ENCODE measurements around the gene CFAP73. TPM values are rescaled to one million over a fixed set of nuclear protein-coding genes. Genes with fewer than 3 reads are reported as not detected.

The CFAP73 gene
- total RNA-seq, 1 donor from 2014 or later: not detected

DNA sequence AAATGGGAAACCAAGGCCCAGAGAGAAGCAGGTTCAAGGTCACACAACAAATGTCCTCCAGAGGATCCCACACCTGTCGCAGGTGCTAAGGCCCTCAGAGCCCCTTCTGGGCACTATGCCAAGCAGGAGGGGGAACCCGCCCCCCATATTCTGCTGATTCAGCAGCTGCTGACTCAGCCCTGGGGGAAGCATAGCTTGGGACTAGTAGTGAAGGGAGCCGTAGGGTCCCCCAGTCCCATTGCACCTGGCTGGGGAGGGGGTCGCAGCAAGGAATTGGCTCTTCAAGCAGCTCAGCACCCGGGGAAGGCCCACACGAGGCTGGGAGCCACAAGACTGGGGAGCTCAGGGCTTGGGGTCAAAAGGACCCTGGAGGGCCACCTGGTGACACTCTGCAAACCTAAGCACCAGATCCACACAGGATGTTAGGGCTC is 15.0 kb upstream of the CFAP73 start:
- no peaks in the 10 kb centered on the region for H3K36me3 Mint-ChIP-seq (ENCODE audit: low read depth)
- no peaks in the 10 kb centered on the region for H3K4me1 Mint-ChIP-seq (ENCODE audit: low read depth)
- no peak overlapping the region for H3K27ac Mint-ChIP-seq (ENCODE audit: unreplicated experiment)
- no peak for TF ChIP-seq CTCF (IDR thresholded peaks at IDR 0.05)
- no peak overlapping the region for H3K4me3 Mint-ChIP-seq (ENCODE audit: unreplicated experiment)
- H3K9me3 Mint-ChIP-seq (ENCODE audit: low read depth): no peaks in the 10 kb centered on the region
- peaks cover 40% of the 10 kb centered on the region for H3K27me3 Mint-ChIP-seq (ENCODE audit: low read depth)
- no peak for DNase-seq (ENCODE audit: low spot score)

- peak; percentile 61 for TF ChIP-seq CTCF (IDR thresholded peaks at IDR 0.05)
- no peaks in the 10 kb centered on the region for H3K4me1 Mint-ChIP-seq (ENCODE audit: low read depth)
- no peak within 1 kb of the TSS for H3K27ac Mint-ChIP-seq (ENCODE audit: unreplicated experiment)
- H3K4me3 Mint-ChIP-seq (ENCODE audit: unreplicated experiment): peak within 1 kb of the TSS; percentile 9
- DNase-seq (ENCODE audit: low spot score): no peak
- H3K27me3 Mint-ChIP-seq (ENCODE audit: low read depth): peaks cover 38% of the 10 kb centered on the region
- no peaks in the 10 kb centered on the region for H3K9me3 Mint-ChIP-seq (ENCODE audit: low read depth)
- no peaks in the 10 kb centered on the region for H3K36me3 Mint-ChIP-seq (ENCODE audit: low read depth)
These were observed 14.1 kb upstream of the CFAP73 start, which contains the start of gene RASAL1 for GRCh38 chr12:113135178-113136127. RASAL1 (minus strand) TSS chr12:113135761; CDS start chr12:113135462, 299 bp downstream.

DNA sequence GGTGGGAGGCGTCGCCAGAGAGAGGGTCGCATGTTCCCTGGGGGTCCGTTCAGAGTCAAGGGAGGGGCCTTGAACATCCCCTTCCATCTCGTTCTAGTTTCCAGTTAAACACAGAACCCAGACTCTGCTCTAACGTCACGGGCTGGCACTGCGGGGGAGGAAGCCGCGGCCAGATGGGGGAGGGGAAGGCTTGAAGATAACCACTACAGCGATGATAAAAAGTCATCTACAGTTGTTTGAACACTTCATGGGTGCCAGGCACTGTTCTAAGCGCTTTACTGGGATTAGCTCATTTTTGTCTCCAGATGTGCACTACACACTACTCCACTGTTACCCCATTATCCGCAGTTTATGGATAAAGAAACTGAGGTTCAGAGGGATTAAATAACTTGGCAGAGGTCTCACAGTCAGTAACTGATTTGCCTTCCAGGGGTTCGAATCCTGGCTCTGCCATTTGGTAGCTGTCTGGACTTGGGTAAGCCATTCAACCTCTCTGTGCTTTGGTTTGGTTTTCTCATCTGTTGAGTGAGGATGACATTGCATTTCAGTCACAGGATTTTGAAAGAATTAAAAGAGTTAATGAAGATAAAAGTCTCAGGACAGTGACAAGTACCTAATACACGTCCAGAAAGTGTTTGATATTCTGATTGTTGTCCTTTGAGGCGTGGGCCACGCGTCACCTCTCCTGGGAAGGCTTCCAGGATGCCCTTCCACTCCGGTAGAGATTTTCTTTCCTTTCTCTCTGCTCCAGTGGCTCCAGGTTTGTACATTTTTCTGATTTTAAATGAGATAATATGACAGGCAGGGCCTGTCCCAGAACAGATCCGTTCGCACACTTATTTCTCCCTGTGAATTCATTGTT is 13.2 kb upstream of the CFAP73 start:
- Mint-ChIP-seq H3K9me3 (ENCODE audit: low read depth) (no peaks in the 10 kb centered on the region), H3K27ac (ENCODE audit: unreplicated experiment) (no peak overlapping the region), H3K4me3 (ENCODE audit: unreplicated experiment) (no peak overlapping the region), H3K27me3 (ENCODE audit: low read depth) (peaks cover 34% of the 10 kb centered on the region), H3K36me3 (ENCODE audit: low read depth) (no peaks in the 10 kb centered on the region), H3K4me1 (ENCODE audit: low read depth) (no peaks in the 10 kb centered on the region)
- DNase-seq (ENCODE audit: low spot score): no peak
- no peak for TF ChIP-seq CTCF (IDR thresholded peaks at IDR 0.05)

GRCh38 chr12:113136990-113137511 is 12.5 kb upstream of the CFAP73 start:
- no peaks in the 10 kb centered on the region for H3K9me3 Mint-ChIP-seq (ENCODE audit: low read depth)
- no peaks in the 10 kb centered on the region for H3K36me3 Mint-ChIP-seq (ENCODE audit: low read depth)
- DNase-seq (ENCODE audit: low spot score): no peak
- TF ChIP-seq CTCF (IDR thresholded peaks at IDR 0.05): no peak
- H3K27ac Mint-ChIP-seq (ENCODE audit: unreplicated experiment): no peak overlapping the region
- H3K4me1 Mint-ChIP-seq (ENCODE audit: low read depth): no peaks in the 10 kb centered on the region
- H3K4me3 Mint-ChIP-seq (ENCODE audit: unreplicated experiment): no peak overlapping the region
- H3K27me3 Mint-ChIP-seq (ENCODE audit: low read depth): peaks cover 30% of the 10 kb centered on the region

Data from chondrocyte (in vitro differentiated cells).